K562 (cell line): ENCODE results near the gene ENPP6. TPM values are rescaled to one million over a fixed set of nuclear protein-coding genes. Genes with fewer than 3 reads are reported as not detected.
"Not testable (repeated sequence)": the region's sequence is repeated elsewhere in the genome, so short reads cannot be mapped to it uniquely, and the experiment has no call there.

ENCODE experiments used
- ATAC-seq: fragments of 200-7000 bp; cut with Tn5 transposase; 3 replicates; pipeline ENCODE4 v1.9.1; 2020; ENCODE audit warnings: moderate library complexity
- BruUV-seq: library from RNA; stranded (reverse); fragments of 400-500 nt; replicated peaks from 2 replicates; lab custom pipeline; 2021; lab: Mats Ljungman, UMichigan
- CTCF ChIA-PET: fragments of 300-600 bp; formaldehyde crosslinking; extraction: SDS; loops from one replicate; lab custom pipeline; 2021; ENCODE audit warnings: low intra/inter-chr PET ratio; lab: Yijun Ruan, JAX
- POLR2A ChIA-PET: fragments of 300-600, 350-650 bp; sonication (Branson Sonifier 250); formaldehyde crosslinking; extraction: SDS; loops from one replicate; lab custom pipeline; 2021; ENCODE audit warnings: antibody characterized with exemption, inconsistent platforms; lab: Yijun Ruan, JAX
- DNase-seq, 4 experiments: peaks; one replicate each; pipeline versions ENCODE4 v3.0.0 to v3.0.0-alpha.2; 2011 to 2018; ENCODE audit warnings: low spot score in 3 of 4, mixed read lengths in 3 of 4; ENCODE audit errors: extremely low read depth in 1 of 4
- FAIRE-seq: peaks from 2 replicates; lab custom pipeline; 2011; peaks lifted over from hg19 to GRCh38; lab: Jason Lieb, UNC
- H2AFZ ChIP-seq: 2 replicates; pipeline ENCODE4 v1.6.0; 2011; ENCODE audit warnings: low read depth, low read length, control low read depth, inconsistent platforms
- H3K27ac ChIP-seq: fragments of 200-600 bp; 3 replicates; pipeline ENCODE4 v1.8.0; 2011; ENCODE audit warnings: low read depth, mild to moderate bottlenecking, control low read depth, inconsistent platforms, low read length, moderate library complexity, mixed read lengths; ENCODE audit errors: extremely low read depth
- H3K27me3 ChIP-seq, 2 experiments: fragments of 300-600 bp in 1 of 2; 2 replicates in 1 of 2; 3 replicates in 1 of 2; pipeline versions ENCODE4 v1.6.0 to v1.8.0; 2011; ENCODE audit warnings: inconsistent platforms in 2 of 2, low read length in 2 of 2, mild to moderate bottlenecking in 1 of 2, mixed read lengths in 1 of 2, moderate library complexity in 1 of 2; ENCODE audit not compliant: control insufficient read depth in 2 of 2, insufficient read depth in 2 of 2
- H3K36me3 ChIP-seq: fragments of 300-600 bp; 3 replicates; pipeline ENCODE4 v1.8.0; 2011; ENCODE audit warnings: mild to moderate bottlenecking, low read length, inconsistent platforms; ENCODE audit not compliant: control insufficient read depth, insufficient read depth
- H3K4me1 ChIP-seq, 2 experiments: fragments of 200-600 bp in 1 of 2; replicated peaks in 1 of 2; 2 replicates in 1 of 2; 3 replicates in 1 of 2; pipeline versions ENCODE4 v1.5.1 to v1.8.0; 2011; ENCODE audit warnings: inconsistent platforms in 2 of 2, low read length in 2 of 2, mild to moderate bottlenecking in 1 of 2, mixed read lengths in 1 of 2, moderate library complexity in 1 of 2; ENCODE audit not compliant: control insufficient read depth in 2 of 2, insufficient read depth in 2 of 2
- H3K4me2 ChIP-seq: 2 replicates; pipeline ENCODE4 v1.6.1; 2011; ENCODE audit warnings: low read length, control low read depth, inconsistent platforms, mixed read lengths; ENCODE audit not compliant: insufficient read depth
- H3K4me3 ChIP-seq: fragments of 200-600 bp; sonication (generic), shearing (Covaris generic); 2 replicates; pipeline ENCODE4 v1.5.1; 2016; ENCODE audit warnings: control low read depth, inconsistent platforms
- H3K79me2 ChIP-seq: fragments of 200-600 bp; 3 replicates; pipeline ENCODE4 v1.8.0; 2011; ENCODE audit warnings: low read length, inconsistent platforms; ENCODE audit not compliant: control insufficient read depth, insufficient read depth
- H3K9ac ChIP-seq, 2 experiments: 2 replicates each; pipeline versions ENCODE4 v1.6.0 to v1.6.1; 2011; ENCODE audit warnings: low read depth in 2 of 2, low read length in 2 of 2, control low read depth in 1 of 2, inconsistent platforms in 1 of 2, mild to moderate bottlenecking in 1 of 2, mixed read lengths in 1 of 2; ENCODE audit not compliant: insufficient read depth in 1 of 2
- H3K9me1 ChIP-seq: one replicate; pipeline ENCODE4 v1.6.0; 2011; ENCODE audit warnings: inconsistent platforms, mild to moderate bottlenecking, low read length, moderate library complexity; ENCODE audit not compliant: control insufficient read depth, insufficient read depth
- H3K9me3 ChIP-seq: replicated peaks from 2 replicates; pipeline ENCODE4 v1.5.1; 2011; ENCODE audit warnings: low read depth, low read length, inconsistent platforms; ENCODE audit not compliant: control insufficient read depth, insufficient read depth
- H4K20me1 ChIP-seq: replicated peaks from 2 replicates; pipeline ENCODE4 v1.6.1; 2011; ENCODE audit warnings: low read length, inconsistent platforms, mixed read lengths; ENCODE audit not compliant: control insufficient read depth, insufficient read depth
- ATF7 ChIP-seq: fragments of 450-650 bp; IDR thresholded peaks from 2 replicates; pipeline ENCODE4 v1.7.1; 2014; ENCODE audit warnings: mild to moderate bottlenecking, moderate library complexity
- L3MBTL2 ChIP-seq: fragments of 450-650 bp; IDR thresholded peaks from 2 replicates; pipeline ENCODE4 v1.6.1; 2016; ENCODE audit warnings: mild to moderate bottlenecking, moderate library complexity
- NRF1 ChIP-seq, 2 experiments: fragments of 450-650 bp; IDR thresholded peaks in 1 of 2; conservative IDR thresholded peaks in 1 of 2; 2 replicates each; pipeline ENCODE4 v1.6.1; 2014; ENCODE audit warnings: mild to moderate bottlenecking in 2 of 2
- WGBS: fragments of 100-300 bp; shearing (Covaris generic); methylation state at CpG from one replicate; pipeline ENCODE4 v1.1.6; 2016; ENCODE audit warnings: low coverage, mixed read lengths; ENCODE audit not compliant: insufficient coverage; ENCODE audit errors: missing lambda C conversion rate; 5-methylcytosine and 5-hydroxymethylcytosine counted together
- in situ Hi-C: fragments of 300-500 bp; cut with MboI; formaldehyde crosslinking; loops from 4 replicates; pipeline ENCODE4 v1.15.0; 2018; ENCODE audit warnings: inconsistent platforms, mixed read lengths
- intact Hi-C: fragments of 100-400 bp; cut with micrococcal nuclease; formaldehyde crosslinking; loops from 2 replicates; pipeline ENCODE4 v1.14.2; 2022
- polyA plus RNA-seq, 8 experiments: library from polyadenylated mRNA; depleted of rRNA in 4 of 8; stranded (reverse) in 5 of 8; unstranded in 3 of 8; fragments of >200 nt; fragmentation: Nextera tagmentation in 2 of 8; fragmentation: Illumina TruSeq in 1 of 8; extraction: Ambion mirVana in 2 of 8; extraction: Trizol in 1 of 8; gene quantifications; 2 replicates each; pipeline versions ENCODE4 v1.2.1 to v1.2.3, GENCODE V29; 2011 to 2014; ENCODE audit warnings: inconsistent platforms in 1 of 8, missing spikeins in 1 of 8
- total RNA-seq, 7 experiments: library from RNA; depleted of rRNA in 6 of 7; stranded (reverse); fragments of >200 nt in 6 of 7; fragmentation: Illumina TruSeq in 2 of 7; extraction: Trizol in 2 of 7; gene quantifications; 2 replicates each; pipeline versions ENCODE4 v1.2.1 to v1.2.3, GENCODE V29; 2011 to 2021; ENCODE audit warnings: low replicate concordance in 1 of 7
- TF ChIP-seq, protein P1 (sequence below): fragments of 450-650 bp; IDR thresholded peaks from 2 replicates; pipeline ENCODE4 v1.6.1; 2018; ENCODE audit not compliant: partially characterized antibody
- TF ChIP-seq, protein P2 (sequence below): fragments of 450-650 bp; IDR thresholded peaks from 2 replicates; pipeline ENCODE4 v1.6.1; 2016; ENCODE audit warnings: mild to moderate bottlenecking, moderate library complexity

ENPP6 gene
- total and polyA plus RNA-seq, 9 of the 15 experiments (the other 6 are each of a cell fraction or from before 2014, with no cell fraction given) = 0.29 TPM; not detected in 8

DNA sequence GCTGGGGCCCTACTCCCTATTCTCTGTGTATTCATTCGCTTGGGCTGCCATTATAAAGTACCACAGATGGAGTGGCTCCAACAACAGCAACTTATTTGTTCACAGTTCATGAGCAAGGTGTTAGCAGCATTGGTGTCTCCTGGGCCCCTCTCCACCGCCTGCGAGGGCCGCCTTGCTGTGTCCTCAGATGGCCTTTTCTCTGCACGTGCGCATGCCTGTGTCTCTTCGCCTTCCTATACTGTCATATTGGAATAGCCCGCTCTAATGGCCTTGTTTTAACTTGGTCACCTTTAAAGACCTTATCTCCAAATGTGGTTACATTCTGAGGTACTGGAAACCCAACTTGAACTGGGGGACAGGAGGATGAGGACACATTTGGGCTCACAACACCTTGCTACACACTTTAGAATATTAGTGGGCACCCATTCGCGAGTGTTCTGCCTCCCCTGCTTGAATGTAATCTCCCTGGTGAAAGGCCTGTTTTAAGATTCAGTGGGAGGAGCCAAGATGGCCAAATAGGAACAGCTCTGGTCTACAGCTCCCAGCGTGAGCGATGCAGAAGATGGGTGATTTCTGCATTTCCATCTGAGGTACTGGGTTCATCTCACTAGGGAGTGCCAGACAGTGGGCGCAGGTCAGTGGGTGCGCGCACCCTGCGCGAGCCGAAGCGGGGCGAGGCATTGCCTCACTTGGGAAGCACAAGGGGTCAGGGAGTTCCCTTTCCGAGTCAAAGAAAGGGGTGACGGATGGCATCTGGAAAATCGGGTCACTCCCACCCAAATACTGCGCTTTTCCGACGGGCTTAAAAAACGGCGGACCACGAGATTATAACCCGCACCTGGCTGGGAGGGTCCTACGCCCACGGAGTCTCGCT, 9.7 kb downstream of the ENPP6 start:
- H3K4me3 ChIP-seq, H4K20me1 ChIP-seq, POLR2A ChIA-PET, H3K36me3 ChIP-seq, intact Hi-C loops, H3K4me1 ChIP-seq, H3K9ac ChIP-seq, H3K79me2 ChIP-seq, BruUV-seq, in situ Hi-C loops, H3K27ac ChIP-seq, CTCF ChIA-PET, FAIRE-seq: not testable (repeated sequence)
- Histone ChIP-seq H3K4me2 (peak overlapping the region; percentile 53), H3K27me3 (peaks cover 0 to 11% of the 10 kb centered on the region in 2 experiments; a peak in 2 of 5 replicates), H2AFZ (peak overlapping the region; percentile 74)
- ATAC-seq (peak; percentile 75), DNase-seq (peak in 2 of 4 experiments; percentile 11 to 22)
- 32% methylated on average over 22 of the region's 33 CpGs for WGBS
- peak; percentile 47; the same call in 1 of the 2 replicates for TF ChIP-seq L3MBTL2
- peak; percentile 52 to 60 for TF ChIP-seq NRF1 (conservative IDR thresholded peaks at IDR 0.05 in 1 of 2, IDR thresholded peaks at IDR 0.05 in 1 of 2)
- TF ChIP-seq ATF7 = peak; percentile 47; the same call in 1 of the 2 replicates
- TF ChIP-seq, protein P1, sequence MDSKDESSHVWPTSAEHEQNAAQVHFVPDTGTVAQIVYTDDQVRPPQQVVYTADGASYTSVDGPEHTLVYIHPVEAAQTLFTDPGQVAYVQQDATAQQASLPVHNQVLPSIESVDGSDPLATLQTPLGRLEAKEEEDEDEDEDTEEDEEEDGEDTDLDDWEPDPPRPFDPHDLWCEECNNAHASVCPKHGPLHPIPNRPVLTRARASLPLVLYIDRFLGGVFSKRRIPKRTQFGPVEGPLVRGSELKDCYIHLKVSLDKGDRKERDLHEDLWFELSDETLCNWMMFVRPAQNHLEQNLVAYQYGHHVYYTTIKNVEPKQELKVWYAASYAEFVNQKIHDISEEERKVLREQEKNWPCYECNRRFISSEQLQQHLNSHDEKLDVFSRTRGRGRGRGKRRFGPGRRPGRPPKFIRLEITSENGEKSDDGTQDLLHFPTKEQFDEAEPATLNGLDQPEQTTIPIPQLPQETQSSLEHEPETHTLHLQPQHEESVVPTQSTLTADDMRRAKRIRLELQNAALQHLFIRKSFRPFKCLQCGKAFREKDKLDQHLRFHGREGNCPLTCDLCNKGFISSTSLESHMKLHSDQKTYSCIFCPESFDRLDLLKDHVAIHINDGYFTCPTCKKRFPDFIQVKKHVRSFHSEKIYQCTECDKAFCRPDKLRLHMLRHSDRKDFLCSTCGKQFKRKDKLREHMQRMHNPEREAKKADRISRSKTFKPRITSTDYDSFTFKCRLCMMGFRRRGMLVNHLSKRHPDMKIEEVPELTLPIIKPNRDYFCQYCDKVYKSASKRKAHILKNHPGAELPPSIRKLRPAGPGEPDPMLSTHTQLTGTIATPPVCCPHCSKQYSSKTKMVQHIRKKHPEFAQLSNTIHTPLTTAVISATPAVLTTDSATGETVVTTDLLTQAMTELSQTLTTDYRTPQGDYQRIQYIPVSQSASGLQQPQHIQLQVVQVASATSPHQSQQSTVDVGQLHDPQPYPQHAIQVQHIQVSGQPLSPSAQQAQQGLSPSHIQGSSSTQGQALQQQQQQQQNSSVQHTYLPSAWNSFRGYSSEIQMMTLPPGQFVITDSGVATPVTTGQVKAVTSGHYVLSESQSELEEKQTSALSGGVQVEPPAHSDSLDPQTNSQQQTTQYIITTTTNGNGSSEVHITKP = peak; percentile 92
- TF ChIP-seq, protein P2, sequence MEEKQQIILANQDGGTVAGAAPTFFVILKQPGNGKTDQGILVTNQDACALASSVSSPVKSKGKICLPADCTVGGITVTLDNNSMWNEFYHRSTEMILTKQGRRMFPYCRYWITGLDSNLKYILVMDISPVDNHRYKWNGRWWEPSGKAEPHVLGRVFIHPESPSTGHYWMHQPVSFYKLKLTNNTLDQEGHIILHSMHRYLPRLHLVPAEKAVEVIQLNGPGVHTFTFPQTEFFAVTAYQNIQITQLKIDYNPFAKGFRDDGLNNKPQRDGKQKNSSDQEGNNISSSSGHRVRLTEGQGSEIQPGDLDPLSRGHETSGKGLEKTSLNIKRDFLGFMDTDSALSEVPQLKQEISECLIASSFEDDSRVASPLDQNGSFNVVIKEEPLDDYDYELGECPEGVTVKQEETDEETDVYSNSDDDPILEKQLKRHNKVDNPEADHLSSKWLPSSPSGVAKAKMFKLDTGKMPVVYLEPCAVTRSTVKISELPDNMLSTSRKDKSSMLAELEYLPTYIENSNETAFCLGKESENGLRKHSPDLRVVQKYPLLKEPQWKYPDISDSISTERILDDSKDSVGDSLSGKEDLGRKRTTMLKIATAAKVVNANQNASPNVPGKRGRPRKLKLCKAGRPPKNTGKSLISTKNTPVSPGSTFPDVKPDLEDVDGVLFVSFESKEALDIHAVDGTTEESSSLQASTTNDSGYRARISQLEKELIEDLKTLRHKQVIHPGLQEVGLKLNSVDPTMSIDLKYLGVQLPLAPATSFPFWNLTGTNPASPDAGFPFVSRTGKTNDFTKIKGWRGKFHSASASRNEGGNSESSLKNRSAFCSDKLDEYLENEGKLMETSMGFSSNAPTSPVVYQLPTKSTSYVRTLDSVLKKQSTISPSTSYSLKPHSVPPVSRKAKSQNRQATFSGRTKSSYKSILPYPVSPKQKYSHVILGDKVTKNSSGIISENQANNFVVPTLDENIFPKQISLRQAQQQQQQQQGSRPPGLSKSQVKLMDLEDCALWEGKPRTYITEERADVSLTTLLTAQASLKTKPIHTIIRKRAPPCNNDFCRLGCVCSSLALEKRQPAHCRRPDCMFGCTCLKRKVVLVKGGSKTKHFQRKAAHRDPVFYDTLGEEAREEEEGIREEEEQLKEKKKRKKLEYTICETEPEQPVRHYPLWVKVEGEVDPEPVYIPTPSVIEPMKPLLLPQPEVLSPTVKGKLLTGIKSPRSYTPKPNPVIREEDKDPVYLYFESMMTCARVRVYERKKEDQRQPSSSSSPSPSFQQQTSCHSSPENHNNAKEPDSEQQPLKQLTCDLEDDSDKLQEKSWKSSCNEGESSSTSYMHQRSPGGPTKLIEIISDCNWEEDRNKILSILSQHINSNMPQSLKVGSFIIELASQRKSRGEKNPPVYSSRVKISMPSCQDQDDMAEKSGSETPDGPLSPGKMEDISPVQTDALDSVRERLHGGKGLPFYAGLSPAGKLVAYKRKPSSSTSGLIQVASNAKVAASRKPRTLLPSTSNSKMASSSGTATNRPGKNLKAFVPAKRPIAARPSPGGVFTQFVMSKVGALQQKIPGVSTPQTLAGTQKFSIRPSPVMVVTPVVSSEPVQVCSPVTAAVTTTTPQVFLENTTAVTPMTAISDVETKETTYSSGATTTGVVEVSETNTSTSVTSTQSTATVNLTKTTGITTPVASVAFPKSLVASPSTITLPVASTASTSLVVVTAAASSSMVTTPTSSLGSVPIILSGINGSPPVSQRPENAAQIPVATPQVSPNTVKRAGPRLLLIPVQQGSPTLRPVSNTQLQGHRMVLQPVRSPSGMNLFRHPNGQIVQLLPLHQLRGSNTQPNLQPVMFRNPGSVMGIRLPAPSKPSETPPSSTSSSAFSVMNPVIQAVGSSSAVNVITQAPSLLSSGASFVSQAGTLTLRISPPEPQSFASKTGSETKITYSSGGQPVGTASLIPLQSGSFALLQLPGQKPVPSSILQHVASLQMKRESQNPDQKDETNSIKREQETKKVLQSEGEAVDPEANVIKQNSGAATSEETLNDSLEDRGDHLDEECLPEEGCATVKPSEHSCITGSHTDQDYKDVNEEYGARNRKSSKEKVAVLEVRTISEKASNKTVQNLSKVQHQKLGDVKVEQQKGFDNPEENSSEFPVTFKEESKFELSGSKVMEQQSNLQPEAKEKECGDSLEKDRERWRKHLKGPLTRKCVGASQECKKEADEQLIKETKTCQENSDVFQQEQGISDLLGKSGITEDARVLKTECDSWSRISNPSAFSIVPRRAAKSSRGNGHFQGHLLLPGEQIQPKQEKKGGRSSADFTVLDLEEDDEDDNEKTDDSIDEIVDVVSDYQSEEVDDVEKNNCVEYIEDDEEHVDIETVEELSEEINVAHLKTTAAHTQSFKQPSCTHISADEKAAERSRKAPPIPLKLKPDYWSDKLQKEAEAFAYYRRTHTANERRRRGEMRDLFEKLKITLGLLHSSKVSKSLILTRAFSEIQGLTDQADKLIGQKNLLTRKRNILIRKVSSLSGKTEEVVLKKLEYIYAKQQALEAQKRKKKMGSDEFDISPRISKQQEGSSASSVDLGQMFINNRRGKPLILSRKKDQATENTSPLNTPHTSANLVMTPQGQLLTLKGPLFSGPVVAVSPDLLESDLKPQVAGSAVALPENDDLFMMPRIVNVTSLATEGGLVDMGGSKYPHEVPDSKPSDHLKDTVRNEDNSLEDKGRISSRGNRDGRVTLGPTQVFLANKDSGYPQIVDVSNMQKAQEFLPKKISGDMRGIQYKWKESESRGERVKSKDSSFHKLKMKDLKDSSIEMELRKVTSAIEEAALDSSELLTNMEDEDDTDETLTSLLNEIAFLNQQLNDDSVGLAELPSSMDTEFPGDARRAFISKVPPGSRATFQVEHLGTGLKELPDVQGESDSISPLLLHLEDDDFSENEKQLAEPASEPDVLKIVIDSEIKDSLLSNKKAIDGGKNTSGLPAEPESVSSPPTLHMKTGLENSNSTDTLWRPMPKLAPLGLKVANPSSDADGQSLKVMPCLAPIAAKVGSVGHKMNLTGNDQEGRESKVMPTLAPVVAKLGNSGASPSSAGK = peak; percentile 29; the same call in 1 of the 2 replicates
- TF ChIP-seq, all 486 proteins: peak for 5; not testable (repeated sequence) for 481
- H3K9me3 ChIP-seq, H3K9me1 ChIP-seq: not testable (repeated sequence)
